Right lung (tissue), 5 donors: ENCODE results near the gene ARFRP1. TPM values are rescaled to one million over a fixed set of nuclear protein-coding genes. Genes with fewer than 3 reads are reported as not detected.

Source experiments
- DNase-seq, 2 donors: peaks; one replicate each; pipeline ENCODE4 v3.0.0-alpha.2; 2013
- polyA plus RNA-seq, 5 donors: library from polyadenylated mRNA; unstranded; fragments of 120-200 nt; gene quantifications; one replicate each; pipeline versions ENCODE4 v1.2.1 to v1.2.3, GENCODE V29; 2013; ENCODE audit warnings: inconsistent platforms in 1 of 5, low replicate concordance in 1 of 5; ENCODE audit not compliant: insufficient read length in 5 of 5, insufficient read depth in 1 of 5

Gene ARFRP1
- polyA plus RNA-seq, 5 donors = 26.6 to 40.2 (median 34.3) TPM

- no peak for DNase-seq
Observed at GRCh38 chr20:63703471-63703975, 4.3 kb downstream of the ARFRP1 start.

GRCh38 chr20:63702751-63703470 lies 4.9 kb downstream of the ARFRP1 start:
- DNase-seq = no peak

- DNase-seq = no peak
Observed at GRCh38 chr20:63702036-63702665, 5.6 kb downstream of the ARFRP1 start.

- no peak for DNase-seq
Observed at GRCh38 chr20:63701329-63702035, 6.3 kb downstream of the ARFRP1 start.

- no peak for DNase-seq
Observed at GRCh38 chr20:63701051-63701328, 6.8 kb downstream of the ARFRP1 start.

GRCh38 chr20:63700199-63701050 lies 7.4 kb downstream of the ARFRP1 start:
- DNase-seq = no peak

- no peak for DNase-seq
Observed at GRCh38 chr20:63699466-63700198, 8.1 kb downstream of the ARFRP1 start.

GRCh38 chr20:63698739-63699465 lies 8.9 kb downstream of the ARFRP1 start:
- no peak for DNase-seq

- no peak for DNase-seq
Observed at GRCh38 chr20:63697868-63698545, 9.8 kb downstream of the ARFRP1 start.

- no peak for DNase-seq
Observed at GRCh38 chr20:63697357-63697867, 10.4 kb downstream of the ARFRP1 start.

GRCh38 chr20:63696628-63697356 lies 11.0 kb downstream of the ARFRP1 start, which contains the start of gene TNFRSF6B:
Gene TNFRSF6B (plus strand): TSS chr20:63696652. CDS start chr20:63696768, 116 bp downstream.
- no peak for DNase-seq

GRCh38 chr20:63696306-63696627 lies 11.5 kb downstream of the ARFRP1 start:
- no peak for DNase-seq

GRCh38 chr20:63695424-63696305 lies 12.1 kb downstream of the ARFRP1 start:
- DNase-seq = no peak

GRCh38 chr20:63694584-63695423 lies 13.0 kb downstream of the ARFRP1 start:
- DNase-seq = no peak

- DNase-seq = no peak
Observed at GRCh38 chr20:63693733-63694583, 13.8 kb downstream of the ARFRP1 start.
